GM23248 (cell line): Measurements from ENCODE around the gene MYO1D.

Experiments
- EZH2 ChIP-seq: fragments of 200-600 bp; sonication (generic); IDR thresholded peaks from 2 replicates; pipeline ENCODE4 v1.6.1; 2018; ENCODE audit warnings: antibody characterized with exemption, mild to moderate bottlenecking; ENCODE audit not compliant: insufficient read depth, poor library complexity, severe bottlenecking
- EZH2phosphoT487 ChIP-seq: fragments of 200-600 bp; sonication (generic); IDR thresholded peaks from 2 replicates; pipeline ENCODE4 v1.6.1; 2018; ENCODE audit warnings: antibody characterized with exemption, moderate library complexity, mild to moderate bottlenecking, low read depth; ENCODE audit not compliant: insufficient read depth

GRCh38 chr17:32551186-32551955 lies 325.6 kb downstream of the MYO1D start:
- TF ChIP-seq EZH2 (no peak), EZH2phosphoT487 (no peak)
